Measurements from ENCODE around the gene TTLL9.

DNA sequence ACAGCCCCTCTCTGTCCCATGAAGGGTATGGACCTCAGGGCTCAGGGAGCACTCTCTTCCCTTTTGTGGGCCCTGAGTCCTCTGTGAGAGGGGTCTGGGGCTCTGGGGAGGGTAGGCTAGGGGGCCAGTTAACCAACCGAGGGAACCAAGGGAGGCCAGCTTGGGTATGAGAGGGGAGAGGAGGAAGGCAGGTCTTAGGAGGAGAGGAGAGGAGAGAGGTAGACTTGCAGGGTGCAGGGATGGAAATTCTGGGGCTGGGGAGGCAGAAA lies 827 bp upstream of the TTLL9 start:
- TF ChIP-seq, protein P1, sequence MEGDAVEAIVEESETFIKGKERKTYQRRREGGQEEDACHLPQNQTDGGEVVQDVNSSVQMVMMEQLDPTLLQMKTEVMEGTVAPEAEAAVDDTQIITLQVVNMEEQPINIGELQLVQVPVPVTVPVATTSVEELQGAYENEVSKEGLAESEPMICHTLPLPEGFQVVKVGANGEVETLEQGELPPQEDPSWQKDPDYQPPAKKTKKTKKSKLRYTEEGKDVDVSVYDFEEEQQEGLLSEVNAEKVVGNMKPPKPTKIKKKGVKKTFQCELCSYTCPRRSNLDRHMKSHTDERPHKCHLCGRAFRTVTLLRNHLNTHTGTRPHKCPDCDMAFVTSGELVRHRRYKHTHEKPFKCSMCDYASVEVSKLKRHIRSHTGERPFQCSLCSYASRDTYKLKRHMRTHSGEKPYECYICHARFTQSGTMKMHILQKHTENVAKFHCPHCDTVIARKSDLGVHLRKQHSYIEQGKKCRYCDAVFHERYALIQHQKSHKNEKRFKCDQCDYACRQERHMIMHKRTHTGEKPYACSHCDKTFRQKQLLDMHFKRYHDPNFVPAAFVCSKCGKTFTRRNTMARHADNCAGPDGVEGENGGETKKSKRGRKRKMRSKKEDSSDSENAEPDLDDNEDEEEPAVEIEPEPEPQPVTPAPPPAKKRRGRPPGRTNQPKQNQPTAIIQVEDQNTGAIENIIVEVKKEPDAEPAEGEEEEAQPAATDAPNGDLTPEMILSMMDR (conservative IDR thresholded peaks at IDR 0.05; ENCODE audit: low read depth, low read length), result no peak
- TF ChIP-seq EZH2 (IDR thresholded peaks at IDR 0.05; ENCODE audit: borderline replicate concordance, low read depth, low read length, poor library complexity, severe bottlenecking), result no peak
